ENCODE measurements around the gene MFSD2B. TPM values are rescaled to one million over a fixed set of nuclear protein-coding genes. Genes with fewer than 3 reads are reported as not detected.

Gene MFSD2B
- total and polyA plus RNA-seq, 4 experiments from 2014 or later = not detected

DNA sequence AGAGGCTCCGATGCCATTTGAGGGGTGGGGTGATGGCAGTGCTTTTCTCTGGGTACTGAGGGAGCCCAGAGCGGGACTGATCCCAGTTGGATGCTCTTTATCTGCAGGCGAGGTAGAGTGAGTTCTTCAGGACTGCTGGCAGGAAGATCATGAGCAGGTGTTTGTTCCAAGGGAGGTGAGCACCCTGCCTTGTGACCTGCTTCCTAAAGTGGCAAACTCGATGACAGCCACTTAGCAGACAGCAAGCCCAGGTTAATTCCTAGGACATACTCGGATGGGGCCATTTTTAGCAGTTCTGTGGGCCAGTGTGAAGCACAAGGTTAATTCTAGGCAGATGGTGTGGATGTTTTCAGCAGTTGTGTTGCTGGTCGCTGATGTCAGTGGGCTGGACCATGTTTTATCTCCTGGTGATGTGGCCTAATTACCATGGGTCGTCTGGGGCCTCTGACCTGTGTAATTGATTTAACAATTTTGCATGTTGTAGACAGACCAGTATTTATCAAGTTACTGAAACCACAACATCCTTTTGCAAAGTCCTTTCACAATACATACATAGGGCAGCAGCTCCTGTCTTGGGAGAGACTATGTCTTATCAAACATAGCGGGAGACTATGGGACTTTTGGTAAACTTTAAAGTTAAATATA lies 44.6 kb downstream of the MFSD2B start:
- DNase-seq = no peak
- intact Hi-C loops (cut with micrococcal nuclease) = no loop called here
- Mint-ChIP-seq H3K9me3 (no peaks in the 10 kb centered on the region), H3K27me3 (no peaks in the 10 kb centered on the region), H3K4me1 (no peaks in the 10 kb centered on the region), H3K27ac (no peak overlapping the region), H3K36me3 (no peaks in the 10 kb centered on the region), H3K4me3 (no peak overlapping the region)
- ChIA-PET CTCF (ENCODE audit: partially characterized antibody) (no interaction called here), POLR2A (ENCODE audit: partially characterized antibody) (no interaction called here)
- Histone ChIP-seq H3K9me3 (ENCODE audit: control insufficient read depth in 1 of 2, low read length in 2 of 2) (no peaks in the 10 kb centered on the region), H3K27me3 (ENCODE audit: insufficient read depth, low read length) (no peaks in the 10 kb centered on the region), H3K4me1 (ENCODE audit: insufficient read depth, low read length) (peaks cover 4% of the 10 kb centered on the region), H3K36me3 (ENCODE audit: insufficient read depth, low read length) (no peaks in the 10 kb centered on the region), H3K27ac (ENCODE audit: low read depth, low read length) (no peak overlapping the region), H3K4me3 (ENCODE audit: low read length in 2 of 2) (no peak overlapping the region)

DNA sequence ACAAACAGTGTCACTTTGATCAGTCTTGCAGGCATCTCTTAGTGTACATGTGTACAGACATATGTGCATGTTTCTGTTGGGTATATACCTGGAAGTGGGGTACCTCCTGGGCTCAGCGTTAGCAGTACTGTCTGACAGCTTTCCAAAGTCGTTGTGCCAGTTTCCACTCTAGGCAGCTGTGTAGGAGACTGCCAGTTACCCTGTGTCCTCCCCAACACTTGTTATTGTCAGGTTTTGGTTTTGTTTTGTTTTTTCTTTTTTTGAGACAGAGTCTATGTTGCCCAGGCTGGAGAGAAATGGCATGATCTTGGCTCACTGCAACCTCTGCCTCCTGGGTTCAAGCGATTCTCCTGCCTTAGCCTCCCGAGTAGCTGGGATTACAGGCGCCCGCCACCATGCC lies 45.9 kb downstream of the MFSD2B start:
- CTCF ChIA-PET (ENCODE audit: partially characterized antibody) = no interaction called here

GRCh38 chr2:24058564-24059271 lies 48.8 kb downstream of the MFSD2B start:
- Mint-ChIP-seq H3K27me3 (peaks cover 0 to 3% of the 10 kb centered on the region in 2 donors), H3K9me3 (no peaks in the 10 kb centered on the region), H3K4me1 (no peaks in the 10 kb centered on the region), H3K27ac (peak overlapping the region in 1 of 7 donors; percentile 43), H3K4me3 (no peak overlapping the region), H3K36me3 (no peaks in the 10 kb centered on the region)
- ChIA-PET POLR2A (ENCODE audit: partially characterized antibody) (no interaction called here), CTCF (ENCODE audit: partially characterized antibody) (no interaction called here)
- no peak for DNase-seq
- Histone ChIP-seq H3K27me3 (ENCODE audit: insufficient read depth, low read length) (no peaks in the 10 kb centered on the region), H3K4me3 (ENCODE audit: low read length in 2 of 2) (no peak overlapping the region), H3K9me3 (ENCODE audit: control insufficient read depth in 1 of 2, low read length in 2 of 2) (no peaks in the 10 kb centered on the region), H3K36me3 (ENCODE audit: insufficient read depth, low read length) (no peaks in the 10 kb centered on the region), H3K4me1 (ENCODE audit: insufficient read depth, low read length) (no peaks in the 10 kb centered on the region), H3K27ac (ENCODE audit: low read depth, low read length) (no peak overlapping the region)
- intact Hi-C loops (cut with micrococcal nuclease) = no loop called here

More for the DNA sequence above, 45.9 kb downstream of the MFSD2B start:
- POLR2A ChIA-PET (ENCODE audit: partially characterized antibody) = no interaction called here
- no peaks in the 10 kb centered on the region for H3K36me3 Mint-ChIP-seq
- Histone ChIP-seq H3K36me3 (ENCODE audit: insufficient read depth, low read length) (no peaks in the 10 kb centered on the region), H3K27me3 (ENCODE audit: insufficient read depth, low read length) (no peaks in the 10 kb centered on the region), H3K27ac (ENCODE audit: low read depth, low read length) (no peak overlapping the region), H3K9me3 (ENCODE audit: control insufficient read depth in 1 of 2, low read length in 2 of 2) (no peaks in the 10 kb centered on the region), H3K4me1 (ENCODE audit: insufficient read depth, low read length) (no peaks in the 10 kb centered on the region), H3K4me3 (ENCODE audit: low read length in 2 of 2) (no peak overlapping the region)
- DNase-seq = no peak
- peaks cover 0 to 3% of the 10 kb centered on the region in 2 donors for H3K27me3 Mint-ChIP-seq
- no peak overlapping the region for H3K4me3 Mint-ChIP-seq
- H3K9me3 Mint-ChIP-seq = no peaks in the 10 kb centered on the region
- intact Hi-C loops (cut with micrococcal nuclease) = no loop called here
- no peak overlapping the region for H3K27ac Mint-ChIP-seq
- H3K4me1 Mint-ChIP-seq = no peaks in the 10 kb centered on the region

- Mint-ChIP-seq H3K9me3 (no peaks in the 10 kb centered on the region), H3K36me3 (peaks cover 7 to 45% of the 10 kb centered on the region in 2 donors), H3K4me1 (peaks cover 0 to 5% (median 0%) of the 10 kb centered on the region in 4 donors), H3K27ac (no peak overlapping the region), H3K27me3 (peaks cover 0 to 3% of the 10 kb centered on the region in 2 donors), H3K4me3 (no peak overlapping the region)
- Histone ChIP-seq H3K36me3 (ENCODE audit: insufficient read depth, low read length) (peaks cover 32% of the 10 kb centered on the region), H3K27me3 (ENCODE audit: insufficient read depth, low read length) (no peaks in the 10 kb centered on the region), H3K4me1 (ENCODE audit: insufficient read depth, low read length) (no peaks in the 10 kb centered on the region), H3K4me3 (ENCODE audit: low read length in 2 of 2) (no peak overlapping the region), H3K27ac (ENCODE audit: low read depth, low read length) (no peak overlapping the region), H3K9me3 (ENCODE audit: control insufficient read depth in 1 of 2, low read length in 2 of 2) (no peaks in the 10 kb centered on the region)
- intact Hi-C loops (cut with micrococcal nuclease) = no loop called here
- DNase-seq = no peak
- CTCF ChIA-PET (ENCODE audit: partially characterized antibody) = interaction anchor here (1.3 kb wide), 1 partner anchor 138 kb away, joined by 5 read pairs; the partner anchor contains the start of gene ATAD2B
- POLR2A ChIA-PET (ENCODE audit: partially characterized antibody) = interaction anchor here (2.5 to 2.8 kb wide), 2 partner anchors 11 to 18 kb away, joined by 9 to 15 read pairs; partner anchors contain the start of genes SF3B6 and WDCP
These were observed 55.5 kb downstream of the MFSD2B start for GRCh38 chr2:24065341-24065740.

GRCh38 chr2:24072259-24072658 lies 62.4 kb downstream of the MFSD2B start:
- Histone ChIP-seq H3K4me3 (ENCODE audit: low read length in 2 of 2) (no peak overlapping the region), H3K27ac (ENCODE audit: low read depth, low read length) (no peak overlapping the region), H3K4me1 (ENCODE audit: insufficient read depth, low read length) (peaks cover 20% of the 10 kb centered on the region), H3K36me3 (ENCODE audit: insufficient read depth, low read length) (peaks cover 36% of the 10 kb centered on the region), H3K9me3 (ENCODE audit: control insufficient read depth in 1 of 2, low read length in 2 of 2) (no peaks in the 10 kb centered on the region), H3K27me3 (ENCODE audit: insufficient read depth, low read length) (no peaks in the 10 kb centered on the region)
- Mint-ChIP-seq H3K27ac (no peak overlapping the region), H3K27me3 (no peaks in the 10 kb centered on the region), H3K9me3 (no peaks in the 10 kb centered on the region), H3K4me1 (peaks cover 20 to 40% (median 25%) of the 10 kb centered on the region in 4 donors), H3K4me3 (no peak overlapping the region), H3K36me3 (peaks cover 11 to 67% of the 10 kb centered on the region in 2 donors)
- ChIA-PET CTCF (ENCODE audit: partially characterized antibody) (interaction anchor here (1.6 to 1.8 kb wide), 2 partner anchors 11 to 145 kb away, joined by 7 read pairs; partner anchors contain the start of gene ATAD2B), POLR2A (ENCODE audit: partially characterized antibody) (no interaction called here)
- no peak for DNase-seq
- intact Hi-C loops (cut with micrococcal nuclease) = no loop called here

DNA sequence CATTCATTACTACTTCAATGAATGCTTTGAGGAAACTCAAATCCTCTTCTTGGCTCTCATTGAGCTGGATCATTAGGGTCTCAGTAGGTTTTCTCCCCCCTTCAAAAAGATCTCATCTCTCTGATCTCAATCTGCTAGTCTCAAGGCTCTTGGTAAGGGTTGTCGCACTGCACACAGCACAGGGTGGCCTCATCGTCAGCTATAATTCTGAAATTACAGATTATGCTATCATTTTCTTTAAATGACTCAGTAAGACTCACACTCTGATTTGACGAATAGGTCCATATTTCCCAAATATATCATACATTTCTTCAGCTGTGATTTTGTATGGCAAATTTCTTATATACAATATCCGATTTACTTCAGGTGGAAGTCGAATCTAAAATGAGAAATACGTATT lies 63.9 kb downstream of the MFSD2B start:
- Histone ChIP-seq H3K9me3 (ENCODE audit: control insufficient read depth in 1 of 2, low read length in 2 of 2) (no peaks in the 10 kb centered on the region), H3K36me3 (ENCODE audit: insufficient read depth, low read length) (peaks cover 28% of the 10 kb centered on the region), H3K4me3 (ENCODE audit: low read length in 2 of 2) (no peak overlapping the region), H3K27ac (ENCODE audit: low read depth, low read length) (no peak overlapping the region), H3K4me1 (ENCODE audit: insufficient read depth, low read length) (peaks cover 28% of the 10 kb centered on the region), H3K27me3 (ENCODE audit: insufficient read depth, low read length) (no peaks in the 10 kb centered on the region)
- H3K36me3 Mint-ChIP-seq = peaks cover 6 to 54% of the 10 kb centered on the region in 2 donors
- CTCF ChIA-PET (ENCODE audit: partially characterized antibody) = interaction anchor here (0.9 to 1.8 kb wide), 4 partner anchors 10 to 147 kb away, joined by 3 to 7 read pairs (median 7); partner anchors contain the start of genes ATAD2B and TP53I3
- no peaks in the 10 kb centered on the region for H3K27me3 Mint-ChIP-seq
- no peaks in the 10 kb centered on the region for H3K9me3 Mint-ChIP-seq
- H3K27ac Mint-ChIP-seq = peak overlapping the region in 3 of 7 donors; percentile 3 to 68 (median 42)
- POLR2A ChIA-PET (ENCODE audit: partially characterized antibody) = interaction anchor here (1.4 kb wide), 1 partner anchor 147 kb away, joined by 6 read pairs; the partner anchor contains the start of gene ATAD2B
- no peak for DNase-seq
- intact Hi-C loops (cut with micrococcal nuclease) = no loop called here
- H3K4me1 Mint-ChIP-seq = peaks cover 24 to 48% (median 34%) of the 10 kb centered on the region in 4 donors
- H3K4me3 Mint-ChIP-seq = peak overlapping the region in 3 of 8 donors; percentile 17 to 36 (median 32)

DNA sequence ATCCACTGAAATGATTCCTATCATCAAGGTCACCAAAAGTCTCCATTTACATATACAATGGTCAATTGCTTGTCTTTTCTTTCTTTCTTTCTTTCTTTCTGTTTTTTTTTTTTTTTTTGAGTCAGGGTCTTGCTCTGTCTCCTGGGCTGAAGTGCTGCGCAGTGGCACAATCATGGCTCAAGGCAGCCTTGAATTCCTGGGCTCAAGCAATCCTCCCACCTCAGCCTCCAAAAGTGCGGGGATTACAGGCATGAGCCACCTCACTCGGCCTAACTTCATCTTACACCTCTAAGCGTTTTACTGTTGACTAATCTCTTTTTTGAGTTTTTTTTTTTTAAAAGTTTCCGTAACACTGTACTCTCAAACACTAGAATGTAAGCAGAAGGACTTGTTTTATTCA lies 65.4 kb downstream of the MFSD2B start:
- CTCF ChIA-PET (ENCODE audit: partially characterized antibody) = interaction anchor here (0.7 kb wide), 1 partner anchor 326 kb away, joined by 3 read pairs; no protein-coding TSS in a partner anchor

More for the DNA sequence above, 65.4 kb downstream of the MFSD2B start:
- peaks cover 13% of the 10 kb centered on the region for H3K36me3 ChIP-seq (ENCODE audit: insufficient read depth, low read length)
- peak overlapping the region; percentile 89 for H3K27ac ChIP-seq (ENCODE audit: low read depth, low read length)
- Mint-ChIP-seq H3K4me3 (peak overlapping the region; percentile 98 to 100 (median 99)), H3K4me1 (peaks cover 24 to 48% (median 32%) of the 10 kb centered on the region in 4 donors), H3K36me3 (peaks cover 6 to 39% of the 10 kb centered on the region in 2 donors), H3K27ac (peak overlapping the region; percentile 96 to 100 (median 99)), H3K9me3 (no peaks in the 10 kb centered on the region), H3K27me3 (no peaks in the 10 kb centered on the region)
- POLR2A ChIA-PET (ENCODE audit: partially characterized antibody) = interaction anchor here (2.4 to 3.7 kb wide), 3 partner anchors 25 to 149 kb away, joined by 15 to 124 read pairs (median 23); partner anchors contain the start of genes ATAD2B, FKBP1B and UBXN2A
- no peaks in the 10 kb centered on the region for H3K27me3 ChIP-seq (ENCODE audit: insufficient read depth, low read length)
- DNase-seq = no peak
- peak overlapping the region in 1 of 2 donors; percentile 87 for H3K4me3 ChIP-seq (ENCODE audit: low read length in 2 of 2)
- intact Hi-C loops (cut with micrococcal nuclease) = loop anchor here (5.0 kb wide), 1 partner anchor 133 kb away; the partner anchor contains the start of gene UBXN2A
- no peaks in the 10 kb centered on the region for H3K9me3 ChIP-seq (ENCODE audit: control insufficient read depth in 1 of 2, low read length in 2 of 2)
- peaks cover 28% of the 10 kb centered on the region for H3K4me1 ChIP-seq (ENCODE audit: insufficient read depth, low read length)
